Neutrophil (primary cell): ENCODE data around the gene DUSP7.

Experiments
- H3K27ac ChIP-seq: fragments of 200-600 bp; sonication (generic); 2 replicates; pipeline ENCODE4 v1.5.1; 2016; ENCODE audit warnings: mild to moderate bottlenecking, moderate library complexity
- H3K27me3 ChIP-seq: fragments of 200-600 bp; sonication (generic); 2 replicates; pipeline ENCODE4 v1.6.0; 2016; ENCODE audit warnings: mild to moderate bottlenecking
- H3K36me3 ChIP-seq: fragments of 200-600 bp; sonication (generic); 2 replicates; pipeline ENCODE4 v1.5.1; 2017
- H3K4me1 ChIP-seq, 2 experiments: fragments of 200-600 bp in 1 of 2; sonication (generic) in 1 of 2; 1 replicate in 1 of 2; 2 replicates in 1 of 2; pipeline versions ENCODE4 v1.5.1 to v1.6.1; 2013 to 2016; ENCODE audit warnings: low read depth in 1 of 2, low read length in 1 of 2, mild to moderate bottlenecking in 1 of 2, moderate library complexity in 1 of 2; ENCODE audit not compliant: control insufficient read depth in 1 of 2, insufficient read depth in 1 of 2
- H3K4me3 ChIP-seq, 2 experiments: fragments of 200-600 bp in 1 of 2; sonication (generic) in 1 of 2; 1 replicate in 1 of 2; 2 replicates in 1 of 2; pipeline ENCODE4 v1.5.1; 2013 to 2016; ENCODE audit warnings: low read depth in 1 of 2, low read length in 1 of 2, mild to moderate bottlenecking in 1 of 2, moderate library complexity in 1 of 2
- H3K9me3 ChIP-seq: fragments of 200-600 bp; sonication (generic); 2 replicates; pipeline ENCODE4 v1.5.1; 2016
- TF ChIP-seq, protein P1 (sequence below): fragments of 200-600 bp; sonication (generic); IDR thresholded peaks from 2 replicates; pipeline ENCODE4 v1.5.1; 2016; ENCODE audit warnings: antibody characterized with exemption

Gene DUSP7

GRCh38 chr3:52056968-52057811 is 819 bp upstream of the DUSP7 start:
- Histone ChIP-seq H3K27ac (peak overlapping the region; percentile 91), H3K4me1 (peaks cover 47 to 49% of the 10 kb centered on the region in 2 experiments), H3K9me3 (no peaks in the 10 kb centered on the region), H3K4me3 (peak overlapping the region; percentile 74 to 88), H3K36me3 (no peaks in the 10 kb centered on the region), H3K27me3 (no peaks in the 10 kb centered on the region)
- TF ChIP-seq, protein P1, sequence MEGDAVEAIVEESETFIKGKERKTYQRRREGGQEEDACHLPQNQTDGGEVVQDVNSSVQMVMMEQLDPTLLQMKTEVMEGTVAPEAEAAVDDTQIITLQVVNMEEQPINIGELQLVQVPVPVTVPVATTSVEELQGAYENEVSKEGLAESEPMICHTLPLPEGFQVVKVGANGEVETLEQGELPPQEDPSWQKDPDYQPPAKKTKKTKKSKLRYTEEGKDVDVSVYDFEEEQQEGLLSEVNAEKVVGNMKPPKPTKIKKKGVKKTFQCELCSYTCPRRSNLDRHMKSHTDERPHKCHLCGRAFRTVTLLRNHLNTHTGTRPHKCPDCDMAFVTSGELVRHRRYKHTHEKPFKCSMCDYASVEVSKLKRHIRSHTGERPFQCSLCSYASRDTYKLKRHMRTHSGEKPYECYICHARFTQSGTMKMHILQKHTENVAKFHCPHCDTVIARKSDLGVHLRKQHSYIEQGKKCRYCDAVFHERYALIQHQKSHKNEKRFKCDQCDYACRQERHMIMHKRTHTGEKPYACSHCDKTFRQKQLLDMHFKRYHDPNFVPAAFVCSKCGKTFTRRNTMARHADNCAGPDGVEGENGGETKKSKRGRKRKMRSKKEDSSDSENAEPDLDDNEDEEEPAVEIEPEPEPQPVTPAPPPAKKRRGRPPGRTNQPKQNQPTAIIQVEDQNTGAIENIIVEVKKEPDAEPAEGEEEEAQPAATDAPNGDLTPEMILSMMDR: peak; percentile 56

- Histone ChIP-seq H3K4me1 (peaks cover 55 to 56% of the 10 kb centered on the region in 2 experiments), H3K27me3 (no peaks in the 10 kb centered on the region), H3K9me3 (no peaks in the 10 kb centered on the region), H3K4me3 (peak overlapping the region; percentile 78 to 91), H3K36me3 (no peaks in the 10 kb centered on the region), H3K27ac (peak overlapping the region; percentile 71)
- TF ChIP-seq, protein P1: peak; percentile 43
Measured at GRCh38 chr3:52055537-52056351, 627 bp downstream of the DUSP7 start.

GRCh38 chr3:52054661-52055511 is 1.5 kb downstream of the DUSP7 start:
- Histone ChIP-seq H3K4me1 (peaks cover 55 to 56% of the 10 kb centered on the region in 2 experiments), H3K9me3 (no peaks in the 10 kb centered on the region), H3K4me3 (peak overlapping the region; percentile 78 to 91), H3K27me3 (no peaks in the 10 kb centered on the region), H3K27ac (peak overlapping the region; percentile 90), H3K36me3 (no peaks in the 10 kb centered on the region)
- TF ChIP-seq, protein P1: no peak

GRCh38 chr3:52053307-52054304 is 2.8 kb downstream of the DUSP7 start:
- no peaks in the 10 kb centered on the region for H3K9me3 ChIP-seq
- TF ChIP-seq, protein P1: no peak
- H3K4me3 ChIP-seq: peak overlapping the region; percentile 46 to 50
- H3K27ac ChIP-seq: peak overlapping the region; percentile 90
- H3K27me3 ChIP-seq: no peaks in the 10 kb centered on the region
- peaks cover 55 to 56% of the 10 kb centered on the region in 2 experiments for H3K4me1 ChIP-seq
- H3K36me3 ChIP-seq: no peaks in the 10 kb centered on the region
